Hepatic stellate cell (primary cell): Measurements from ENCODE around the gene SERINC5.
"Not testable (repeated sequence)": the region's sequence is repeated elsewhere in the genome, so short reads cannot be mapped to it uniquely, and the experiment has no call there.

Source experiments
- DNase-seq: peaks from one replicate; pipeline ENCODE4 v3.0.0; 2011; ENCODE audit warnings: low spot score

SERINC5 gene

GRCh38 chr5:80255811-80256712 is at the start of gene SERINC5:
Gene SERINC5 (minus strand): TSS chr5:80256048. CDS start chr5:80255922, 126 bp downstream.
- DNase-seq: peak; percentile 78

- DNase-seq: no peak
Measured at GRCh38 chr5:80302636-80303035, 46.8 kb upstream of the SERINC5 start.

GRCh38 chr5:80301342-80301741 is 45.5 kb upstream of the SERINC5 start:
- DNase-seq: not testable (repeated sequence)

- not testable (repeated sequence) for DNase-seq
Measured at GRCh38 chr5:80300796-80301195, 44.9 kb upstream of the SERINC5 start.

DNA sequence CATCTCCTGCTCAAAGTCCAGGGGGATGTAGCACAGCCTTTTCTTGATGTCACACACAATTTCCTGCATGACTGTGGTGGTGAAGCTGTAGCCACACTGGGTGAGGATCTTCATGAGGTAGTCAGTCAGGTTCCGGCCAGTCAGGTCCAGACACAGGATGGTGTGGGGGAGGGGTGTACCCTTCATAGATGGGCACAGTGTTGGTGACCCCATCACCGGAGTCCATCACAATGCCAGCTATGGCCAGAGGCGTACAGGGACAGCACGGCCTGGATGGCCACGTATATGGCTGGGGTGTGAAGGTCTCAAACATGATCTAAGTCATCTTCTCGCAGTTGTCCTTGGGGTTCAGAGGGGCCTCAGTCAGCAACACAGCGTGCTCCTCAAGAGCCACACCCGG is 44.3 kb upstream of the SERINC5 start:
- DNase-seq: no peak

GRCh38 chr5:80299601-80300000 is 43.8 kb upstream of the SERINC5 start:
- DNase-seq: no peak

- no peak for DNase-seq
Measured at GRCh38 chr5:80296121-80296520, 40.3 kb upstream of the SERINC5 start.

DNA sequence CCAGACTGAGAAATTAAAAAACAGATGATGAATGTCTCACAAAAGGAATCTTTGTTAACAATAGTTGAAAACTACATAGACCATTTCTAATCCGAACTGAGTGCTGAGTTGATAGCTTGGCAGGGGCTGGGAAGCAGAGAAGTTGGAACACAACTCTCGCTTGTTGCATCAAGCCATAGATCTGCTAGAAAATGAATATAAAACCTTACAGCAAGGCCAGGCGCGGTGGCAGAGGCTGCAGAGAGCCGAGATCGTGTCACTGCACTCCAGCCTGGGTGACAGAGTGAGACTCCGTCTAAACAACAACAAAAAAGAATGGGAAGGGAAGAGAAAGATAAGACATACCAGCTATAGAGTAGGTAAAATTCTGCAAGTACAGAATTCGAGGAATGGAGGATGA is 35.9 kb upstream of the SERINC5 start:
- no peak for DNase-seq

DNA sequence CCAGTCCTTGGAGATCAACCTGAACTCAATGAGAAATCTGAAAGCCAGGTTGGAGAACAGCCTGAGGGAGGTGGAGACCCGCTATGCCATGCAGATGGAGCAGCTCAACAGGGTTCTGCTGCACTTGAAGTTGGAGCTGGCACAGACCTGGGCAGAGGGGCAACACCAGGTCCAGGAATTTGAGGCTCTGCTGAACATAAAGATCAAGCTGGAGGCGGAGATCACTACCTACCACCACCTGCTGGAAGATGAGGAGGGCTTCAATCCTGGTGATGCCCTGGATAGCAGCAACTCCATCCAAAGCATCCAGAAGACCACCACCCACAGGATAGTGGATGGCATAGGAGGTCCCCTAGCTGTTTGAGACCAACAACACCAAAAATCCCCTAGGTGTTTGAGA is 33.5 kb upstream of the SERINC5 start:
- no peak for DNase-seq

DNA sequence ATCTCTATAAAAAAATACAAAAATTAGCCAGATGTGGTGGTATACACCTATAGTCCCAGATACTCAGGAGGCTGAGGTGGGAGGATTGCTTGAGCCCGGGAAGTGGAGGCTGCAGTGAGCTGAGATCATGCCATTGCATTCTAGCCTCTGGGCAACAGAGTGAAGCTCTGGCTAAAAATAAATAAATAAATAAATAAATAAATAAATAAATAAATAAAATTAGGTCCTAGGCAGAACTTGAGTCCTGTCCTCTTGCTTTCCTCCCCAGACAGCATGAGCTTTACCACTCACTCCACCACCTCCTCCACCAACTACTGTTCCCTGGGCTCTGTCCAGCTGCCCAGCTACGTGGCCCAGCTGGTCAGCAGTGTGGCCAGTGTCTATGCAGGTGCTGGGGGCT is 32.3 kb upstream of the SERINC5 start:
- DNase-seq: no peak

GRCh38 chr5:80284720-80285119 is 28.9 kb upstream of the SERINC5 start:
- DNase-seq: no peak

DNA sequence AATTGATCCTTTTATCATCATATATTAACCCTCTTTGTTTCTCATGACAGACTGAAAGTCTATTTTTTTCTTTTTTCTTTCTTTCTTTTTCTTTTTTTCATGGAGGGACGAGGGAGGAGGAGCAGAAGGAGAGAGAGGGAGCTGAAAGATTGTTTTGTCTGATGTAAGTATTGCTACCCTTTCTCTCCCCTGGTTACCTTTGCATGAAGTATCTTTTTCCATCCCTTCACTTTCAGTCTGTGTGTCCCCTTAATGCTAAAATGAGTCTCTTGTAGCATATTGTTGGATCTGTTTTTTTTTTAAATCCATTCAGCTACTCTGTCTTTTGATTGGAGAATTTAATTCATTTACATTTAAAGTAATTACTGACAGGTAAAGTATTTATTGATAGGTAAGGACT is 27.5 kb upstream of the SERINC5 start:
- no peak for DNase-seq

DNA sequence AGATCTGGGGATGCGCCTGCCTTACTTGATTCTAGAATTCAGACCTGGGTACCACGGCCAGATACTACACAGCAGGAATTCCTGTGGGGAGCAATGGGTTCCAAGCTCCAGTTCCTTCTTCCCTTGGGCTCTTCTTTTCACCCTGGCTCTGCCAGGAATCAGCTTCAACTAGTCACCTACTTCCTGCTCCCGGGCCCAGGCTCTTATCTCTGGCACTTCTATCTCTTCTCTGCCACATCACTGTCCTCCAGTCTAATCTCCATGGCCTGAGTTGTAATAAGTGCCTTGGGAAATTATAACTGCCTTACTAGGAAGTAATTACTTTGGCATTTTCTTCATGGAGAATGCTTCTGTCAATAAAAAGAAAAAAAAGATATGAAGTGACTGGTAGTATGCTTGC is 26.2 kb upstream of the SERINC5 start:
- no peak for DNase-seq

DNA sequence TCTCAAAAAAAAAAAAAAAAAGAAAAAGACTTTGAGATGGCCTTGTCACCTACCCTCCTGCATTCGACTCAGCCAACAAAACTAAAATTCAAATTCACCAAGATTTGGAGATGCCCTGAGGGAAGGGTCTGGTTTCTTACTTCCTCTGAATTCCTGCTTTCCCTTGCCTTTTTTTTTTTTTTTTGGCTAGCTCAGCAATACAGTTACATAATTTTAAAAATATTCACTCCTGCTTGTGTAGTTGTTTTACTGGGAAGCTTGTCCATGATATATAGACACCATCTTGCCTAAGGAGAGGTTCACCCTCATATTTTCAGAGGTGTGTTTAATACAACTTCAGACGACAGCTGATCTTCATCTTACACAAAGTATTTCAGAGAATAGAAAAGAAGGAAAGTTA is 21.3 kb upstream of the SERINC5 start:
- no peak for DNase-seq

DNA sequence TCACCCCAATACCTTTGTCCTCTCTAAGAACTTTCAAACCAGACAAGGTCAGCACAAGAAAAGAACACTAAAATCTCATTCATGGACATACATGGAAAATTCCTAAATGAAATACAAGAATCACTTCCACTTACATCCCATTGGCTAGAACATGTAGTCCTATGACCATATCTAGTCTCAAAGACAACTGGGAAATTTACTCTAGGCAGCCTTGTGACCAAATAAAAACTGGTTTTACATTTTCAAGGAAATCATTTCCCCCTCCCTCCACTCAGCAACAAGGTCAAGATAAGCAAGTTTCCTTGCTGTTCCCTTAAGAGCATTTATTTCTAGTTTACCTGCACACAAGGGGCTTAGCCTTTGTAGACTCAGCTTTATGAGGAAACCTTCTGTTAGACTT is 20.3 kb upstream of the SERINC5 start:
- DNase-seq: no peak

DNA sequence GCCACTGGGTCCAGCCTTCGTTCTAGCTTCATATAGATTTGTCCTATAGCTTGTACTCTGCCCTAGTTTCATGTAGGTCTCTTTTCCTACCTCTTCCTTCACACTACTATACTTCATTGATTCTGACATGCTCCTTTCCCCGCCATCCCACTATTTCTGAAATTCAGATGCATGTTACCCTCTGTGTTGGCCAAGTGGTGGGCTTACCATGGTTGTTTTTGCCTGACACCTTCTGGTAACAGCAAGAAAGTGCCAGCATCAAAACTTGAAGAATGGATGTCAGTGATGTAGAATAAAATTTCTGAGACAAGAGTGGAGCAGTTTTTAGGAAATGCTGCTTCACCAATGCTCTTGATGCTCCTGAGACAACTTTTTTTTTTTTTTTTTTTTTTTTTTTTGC is 19.5 kb upstream of the SERINC5 start:
- peak; percentile 21 for DNase-seq

- DNase-seq: not testable (repeated sequence)
Measured at GRCh38 chr5:80270543-80270942, 14.7 kb upstream of the SERINC5 start.

GRCh38 chr5:80269991-80270438 is 14.2 kb upstream of the SERINC5 start:
- DNase-seq: no peak

DNA sequence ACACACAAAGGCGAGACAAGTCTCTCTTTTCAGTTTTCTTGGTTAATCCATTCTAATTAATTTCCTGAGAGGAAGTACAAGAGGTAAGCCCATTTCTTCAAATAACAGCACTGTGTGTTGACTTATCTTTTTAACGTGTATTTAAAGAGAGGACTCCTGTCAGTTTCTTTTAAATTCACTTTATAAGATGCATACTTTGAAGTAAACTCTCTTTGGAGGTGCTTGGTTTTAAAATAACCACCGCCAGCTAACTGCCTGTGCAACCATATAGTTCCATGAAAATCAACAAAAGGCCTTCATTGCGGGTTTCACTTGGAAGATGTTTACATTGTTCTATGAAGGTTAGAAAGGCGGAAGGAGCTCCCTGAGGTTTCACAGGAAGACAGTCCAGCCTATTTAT is 13.1 kb upstream of the SERINC5 start:
- no peak for DNase-seq

- no peak for DNase-seq
Measured at GRCh38 chr5:80266566-80266965, 10.7 kb upstream of the SERINC5 start.

- DNase-seq: no peak
Measured at GRCh38 chr5:80260461-80260860, 4.6 kb upstream of the SERINC5 start.

DNA sequence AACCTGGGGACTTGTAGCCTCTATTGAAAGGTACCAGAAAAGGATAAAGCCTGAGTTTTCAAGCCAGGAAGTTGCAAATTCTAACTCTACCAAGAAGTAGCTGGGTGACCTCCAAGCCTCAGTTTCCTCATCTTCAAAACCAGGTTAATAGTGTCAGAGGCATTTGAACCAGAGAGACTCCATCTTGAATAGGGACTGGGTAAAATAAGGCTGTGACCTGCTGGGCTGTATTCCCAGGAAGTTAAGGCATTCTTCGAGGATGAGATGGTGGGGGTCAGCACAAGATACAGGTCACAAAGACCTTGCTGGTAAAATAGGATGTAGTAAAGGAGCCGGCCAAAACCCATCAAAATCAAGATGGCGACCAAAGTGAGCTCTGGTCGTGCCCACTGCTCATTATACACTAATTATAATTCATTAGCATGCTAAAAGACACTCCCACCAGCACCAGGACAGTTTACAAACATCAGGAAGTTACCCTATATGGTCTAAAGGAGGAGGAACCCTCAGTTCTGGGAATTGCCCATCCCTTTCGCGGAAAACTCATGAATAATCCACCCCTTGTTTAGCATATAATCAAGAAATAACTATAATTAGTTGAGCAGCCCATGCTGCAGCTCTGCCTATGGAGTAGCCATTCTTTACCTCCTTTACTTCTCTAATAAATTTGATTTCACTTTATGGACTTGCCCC is 3.8 kb upstream of the SERINC5 start:
- DNase-seq: no peak

GRCh38 chr5:80255431-80255810 is 427 bp downstream of the SERINC5 start:
- peak; percentile 73 for DNase-seq
